ENCODE measurements around the gene TLR9.

The TLR9 gene

DNA sequence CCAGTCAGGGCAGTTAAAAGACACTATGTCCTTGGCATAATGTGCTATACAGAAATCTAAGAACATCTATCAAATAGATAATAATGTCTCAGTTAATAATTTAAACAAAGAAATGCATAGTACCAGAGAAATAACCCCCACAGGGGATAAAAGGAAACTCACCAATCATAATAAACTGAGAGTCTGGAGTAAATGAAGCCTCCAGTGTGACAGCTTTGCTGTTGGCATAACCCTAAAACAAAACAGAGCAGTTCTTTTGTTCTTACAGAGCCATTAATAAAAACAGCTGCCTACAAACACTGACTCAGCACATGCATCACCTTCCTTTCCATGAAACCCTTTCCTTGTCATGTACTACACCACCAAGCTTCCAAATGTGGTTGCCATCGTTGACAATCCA, 33.6 kb upstream of the TLR9 start:
- Histone ChIP-seq H3K9ac (no peak overlapping the region), H3K4me2 (no peak overlapping the region), H4K20me1 (peaks cover 99% of the 10 kb centered on the region), H3K4me1 (peaks cover 19% of the 10 kb centered on the region), H3K36me3 (peaks cover 99% of the 10 kb centered on the region), H3K27ac (no peak overlapping the region), H3K27me3 (no peaks in the 10 kb centered on the region), H3K4me3 (no peak overlapping the region), H3K9me3 (no peaks in the 10 kb centered on the region)
- TF ChIP-seq Cebpa-rat (IDR thresholded peaks at IDR 0.05) = no peak

DNA sequence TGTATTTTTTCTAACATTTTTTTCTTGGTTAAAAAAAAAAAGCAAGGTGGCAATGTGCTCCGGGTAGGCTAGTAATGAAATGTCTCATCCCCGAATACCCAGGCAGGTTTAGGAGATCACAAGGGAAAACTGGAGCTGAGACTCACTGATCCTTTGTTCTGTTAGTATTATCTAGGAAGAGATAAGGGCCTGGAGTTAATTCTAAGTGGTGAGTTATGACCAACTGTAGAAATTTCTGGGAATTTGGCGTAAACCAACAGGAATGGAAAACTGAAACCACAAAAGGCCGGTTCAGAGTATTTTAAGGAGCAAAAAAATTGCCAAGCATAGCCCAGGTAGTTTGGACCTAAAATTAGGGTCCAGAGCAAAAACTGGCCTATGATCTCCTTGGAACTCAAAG, 32.5 kb upstream of the TLR9 start:
- no peak overlapping the region for H3K27ac ChIP-seq
- no peaks in the 10 kb centered on the region for H3K9me3 ChIP-seq
- peaks cover 99% of the 10 kb centered on the region for H4K20me1 ChIP-seq
- H3K4me1 ChIP-seq = peaks cover 30% of the 10 kb centered on the region
- no peaks in the 10 kb centered on the region for H3K27me3 ChIP-seq
- no peak overlapping the region for H3K9ac ChIP-seq
- no peak for TF ChIP-seq Cebpa-rat (IDR thresholded peaks at IDR 0.05)
- no peak overlapping the region for H3K4me2 ChIP-seq
- H3K36me3 ChIP-seq = peaks cover 95% of the 10 kb centered on the region
- H3K4me3 ChIP-seq = no peak overlapping the region

DNA sequence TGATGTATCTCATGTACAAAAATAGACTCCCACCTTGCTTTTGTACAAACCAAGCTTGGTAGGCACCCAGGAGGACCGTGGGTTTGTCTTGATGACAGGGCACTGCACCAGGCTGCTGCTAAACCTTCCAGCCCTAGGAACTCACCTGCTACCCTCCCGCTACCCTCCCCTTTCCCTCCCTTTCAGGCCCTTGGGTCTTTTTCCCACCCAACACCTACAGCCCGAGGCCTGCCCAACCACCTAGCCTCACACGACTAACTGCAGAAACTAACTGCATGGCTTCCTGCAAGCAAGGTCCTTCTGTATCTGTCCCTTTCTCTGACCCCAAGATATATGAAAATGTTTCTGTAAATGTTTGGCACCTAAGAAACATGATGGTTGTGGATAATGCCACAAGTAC, 31.2 kb upstream of the TLR9 start:
- no peak overlapping the region for H3K9ac ChIP-seq
- no peaks in the 10 kb centered on the region for H3K27me3 ChIP-seq
- H3K4me1 ChIP-seq = peaks cover 34% of the 10 kb centered on the region
- no peak for TF ChIP-seq Cebpa-rat (IDR thresholded peaks at IDR 0.05)
- H3K27ac ChIP-seq = no peak overlapping the region
- peaks cover 90% of the 10 kb centered on the region for H3K36me3 ChIP-seq
- peaks cover 89% of the 10 kb centered on the region for H4K20me1 ChIP-seq
- no peaks in the 10 kb centered on the region for H3K9me3 ChIP-seq
- no peak overlapping the region for H3K4me2 ChIP-seq
- no peak overlapping the region for H3K4me3 ChIP-seq

DNA sequence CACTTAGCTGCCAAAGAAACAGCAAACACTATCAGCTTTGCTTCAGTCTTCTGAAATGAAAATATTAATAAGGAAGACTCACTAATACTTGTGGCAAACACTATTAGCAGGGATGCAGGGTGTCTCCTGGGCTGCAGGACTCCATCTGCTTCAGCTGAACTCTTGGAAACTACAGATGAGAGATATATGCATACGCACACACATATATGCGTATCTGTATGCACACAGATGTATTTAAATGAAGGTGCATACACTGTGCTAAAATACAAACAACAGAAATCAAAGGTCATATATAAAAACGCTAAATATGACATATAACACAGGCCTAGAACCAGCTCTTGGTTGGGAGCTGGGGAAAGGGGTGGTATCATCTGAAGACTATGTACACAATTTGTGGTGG, 30.7 kb upstream of the TLR9 start:
- no peak for TF ChIP-seq Cebpa-rat (IDR thresholded peaks at IDR 0.05)
- Histone ChIP-seq H3K9me3 (no peaks in the 10 kb centered on the region), H3K9ac (no peak overlapping the region), H3K27me3 (no peaks in the 10 kb centered on the region), H3K27ac (no peak overlapping the region), H3K4me2 (no peak overlapping the region), H3K4me3 (no peak overlapping the region), H4K20me1 (peaks cover 85% of the 10 kb centered on the region), H3K4me1 (peaks cover 37% of the 10 kb centered on the region), H3K36me3 (peaks cover 90% of the 10 kb centered on the region)

DNA sequence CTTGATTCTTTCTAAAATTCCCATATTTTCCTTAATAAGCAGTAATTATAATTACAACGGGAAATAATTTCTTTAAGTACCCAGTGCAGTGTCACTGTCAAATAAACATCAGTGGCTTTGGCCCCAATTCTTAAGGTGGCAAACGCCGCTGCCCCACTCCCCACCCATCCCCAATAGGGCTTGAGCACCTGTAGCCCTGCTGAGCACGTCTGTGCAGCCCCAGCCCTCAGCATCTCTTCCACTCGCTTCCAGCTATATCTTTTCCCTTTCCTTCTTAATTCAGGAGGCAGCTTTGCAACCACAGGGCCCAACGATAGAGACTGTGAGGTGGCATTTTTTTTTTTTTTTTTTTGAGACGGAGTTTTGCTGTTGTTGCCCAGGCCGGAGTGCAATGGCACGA, 29.2 kb upstream of the TLR9 start:
- Histone ChIP-seq H3K36me3 (peaks cover 90% of the 10 kb centered on the region), H3K4me1 (peaks cover 44% of the 10 kb centered on the region), H3K27ac (no peak overlapping the region), H4K20me1 (peaks cover 78% of the 10 kb centered on the region), H3K9ac (no peak overlapping the region), H3K27me3 (no peaks in the 10 kb centered on the region), H3K9me3 (no peaks in the 10 kb centered on the region), H3K4me3 (no peak overlapping the region), H3K4me2 (peak overlapping the region; percentile 85)
- TF ChIP-seq Cebpa-rat (IDR thresholded peaks at IDR 0.05) = no peak

DNA sequence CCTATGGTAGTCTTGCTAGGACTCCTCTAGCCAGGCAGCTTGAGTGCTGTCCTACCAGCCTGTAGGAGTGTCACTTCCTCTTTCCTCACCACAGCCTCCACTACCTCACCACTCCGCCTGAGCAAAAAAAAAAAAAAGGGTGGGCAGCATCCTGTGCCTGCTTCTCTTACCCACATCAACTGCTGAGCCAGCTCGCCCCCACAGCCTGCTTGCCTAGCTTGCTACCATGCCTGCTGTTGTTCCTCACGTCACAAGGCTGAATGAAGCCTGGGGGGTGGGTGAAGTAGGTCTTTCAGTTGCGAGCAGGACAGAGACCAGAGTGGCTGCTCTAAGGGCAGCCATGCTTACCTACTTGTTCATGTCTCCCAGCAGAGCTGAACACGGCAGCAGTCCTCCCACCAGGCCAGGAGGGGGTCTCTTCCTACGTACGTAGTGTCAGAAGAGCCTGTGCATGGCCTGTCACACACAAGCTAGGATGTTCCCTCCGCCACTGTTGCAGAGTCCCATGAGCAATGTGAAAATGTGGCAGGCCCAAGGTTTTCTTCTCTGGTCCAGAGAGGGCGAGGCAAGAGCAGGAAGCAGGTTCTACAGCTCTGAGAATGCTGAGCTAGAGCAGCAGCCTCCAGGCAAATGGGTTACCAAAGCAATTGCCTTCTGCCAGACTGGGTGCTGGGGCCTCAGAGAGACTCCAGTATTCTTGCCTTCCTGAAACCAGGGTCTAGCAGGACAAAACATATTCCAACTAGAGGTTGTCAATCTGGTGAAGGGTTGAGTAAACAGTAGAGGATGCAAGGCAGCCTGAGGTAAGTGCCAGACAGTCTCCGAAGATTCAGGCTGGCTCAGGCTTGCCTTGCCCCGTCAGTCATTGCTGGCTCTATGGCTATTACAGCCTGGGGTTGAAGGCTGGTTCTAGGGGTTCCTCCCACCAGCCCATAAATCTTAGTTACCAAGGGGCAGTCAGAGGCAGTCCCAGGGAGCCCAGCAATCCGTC, 28.2 kb upstream of the TLR9 start:
- Histone ChIP-seq H3K9me3 (no peaks in the 10 kb centered on the region), H3K4me2 (peak overlapping the region; percentile 85), H3K27me3 (no peaks in the 10 kb centered on the region), H3K9ac (peak overlapping the region; percentile 34), H3K4me1 (peaks cover 44% of the 10 kb centered on the region), H3K27ac (peak overlapping the region; percentile 76), H4K20me1 (peaks cover 76% of the 10 kb centered on the region), H3K36me3 (peaks cover 90% of the 10 kb centered on the region), H3K4me3 (peak overlapping the region; percentile 50)
- TF ChIP-seq Cebpa-rat (IDR thresholded peaks at IDR 0.05) = no peak

DNA sequence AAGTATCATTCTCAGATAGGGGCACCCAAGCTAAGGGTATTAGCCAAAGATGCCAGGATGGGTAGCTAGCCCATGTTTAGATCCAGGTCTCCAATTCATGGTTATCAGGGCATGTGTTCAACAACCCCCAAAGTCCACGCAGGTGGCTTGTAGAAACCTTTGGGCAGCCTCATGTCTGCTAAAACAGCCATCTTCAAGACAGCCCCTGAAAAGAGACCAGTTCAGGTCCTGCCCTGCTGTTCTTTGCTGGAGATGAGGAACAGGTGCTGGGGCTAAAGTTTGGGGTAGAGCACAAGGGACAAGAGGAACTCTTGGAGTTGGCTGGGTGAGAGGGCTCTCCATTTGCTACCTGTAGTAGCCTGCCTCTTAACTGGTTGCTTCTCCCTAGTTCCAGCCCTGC, 24.7 kb upstream of the TLR9 start:
- Histone ChIP-seq H3K9ac (peak overlapping the region; percentile 5; the same call in 1 of the 2 replicates), H3K4me3 (no peak overlapping the region), H3K27me3 (no peaks in the 10 kb centered on the region), H3K4me2 (no peak overlapping the region), H3K36me3 (peaks cover 64% of the 10 kb centered on the region), H3K4me1 (peaks cover 56% of the 10 kb centered on the region), H3K27ac (no peak overlapping the region), H4K20me1 (peaks cover 41% of the 10 kb centered on the region), H3K9me3 (no peaks in the 10 kb centered on the region)
- TF ChIP-seq Cebpa-rat (IDR thresholded peaks at IDR 0.05) = no peak

DNA sequence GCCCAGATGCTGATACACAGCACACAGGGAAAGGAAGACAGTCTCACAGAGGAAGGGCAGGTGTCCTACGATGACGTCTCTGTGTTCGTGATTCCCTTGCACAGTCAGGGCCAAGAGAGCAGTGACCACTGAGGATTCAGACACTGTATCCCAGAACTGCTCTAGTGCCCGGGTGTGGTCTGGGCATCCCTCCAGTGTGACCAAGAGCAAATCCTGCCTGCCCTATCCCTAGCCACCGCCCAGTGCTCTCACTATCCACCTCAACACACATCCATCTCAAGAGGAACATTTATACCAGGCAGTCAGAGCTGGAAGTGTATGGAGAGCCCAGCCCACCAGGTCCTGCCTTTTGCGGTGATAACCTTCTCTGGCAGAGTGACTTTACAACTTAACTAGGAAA, 24.2 kb upstream of the TLR9 start:
- Histone ChIP-seq H3K27me3 (no peaks in the 10 kb centered on the region), H3K9me3 (no peaks in the 10 kb centered on the region), H3K27ac (no peak overlapping the region), H3K4me3 (no peak overlapping the region), H4K20me1 (peaks cover 37% of the 10 kb centered on the region), H3K4me2 (no peak overlapping the region), H3K36me3 (peaks cover 60% of the 10 kb centered on the region), H3K9ac (peak overlapping the region; percentile 5; the same call in 1 of the 2 replicates), H3K4me1 (peaks cover 56% of the 10 kb centered on the region)
- no peak for TF ChIP-seq Cebpa-rat (IDR thresholded peaks at IDR 0.05)

DNA sequence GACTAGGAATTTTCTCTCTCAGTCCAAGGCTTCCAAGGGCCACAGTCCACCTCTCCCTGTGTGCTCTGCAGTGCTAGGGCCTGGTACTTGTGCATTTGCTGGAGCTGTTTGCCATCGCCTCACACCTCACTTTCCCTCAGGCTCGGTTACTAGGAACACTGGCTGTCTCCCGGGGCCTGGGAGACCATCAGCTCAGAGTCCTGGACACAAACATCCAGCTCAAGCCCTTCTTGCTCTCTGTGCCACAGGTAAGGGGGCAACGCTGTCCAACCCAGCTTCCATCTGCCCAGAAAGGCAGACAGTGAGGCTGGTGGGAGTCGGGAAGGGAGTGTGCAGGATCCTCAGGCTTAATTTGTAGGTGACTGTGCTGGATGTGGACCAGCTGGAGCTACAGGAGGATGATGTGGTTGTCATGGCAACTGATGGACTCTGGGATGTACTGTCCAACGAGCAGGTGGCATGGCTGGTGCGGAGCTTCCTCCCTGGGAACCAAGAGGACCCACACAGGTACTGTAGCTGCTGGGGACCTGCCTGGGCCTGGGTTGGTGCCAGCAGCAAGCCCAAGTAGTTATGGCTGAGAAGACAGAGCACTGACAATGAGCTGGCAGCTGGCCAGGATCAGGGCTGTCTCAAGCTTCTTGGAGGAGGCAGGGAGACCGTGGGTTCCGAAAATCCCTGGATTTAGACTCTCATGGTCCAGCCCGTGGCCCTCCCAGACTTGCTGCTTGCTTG, 23.5 kb upstream of the TLR9 start:
- H3K4me2 ChIP-seq = no peak overlapping the region
- peaks cover 56% of the 10 kb centered on the region for H3K4me1 ChIP-seq
- peaks cover 53% of the 10 kb centered on the region for H3K36me3 ChIP-seq
- TF ChIP-seq Cebpa-rat (IDR thresholded peaks at IDR 0.05) = no peak
- H4K20me1 ChIP-seq = peaks cover 30% of the 10 kb centered on the region
- H3K27me3 ChIP-seq = no peaks in the 10 kb centered on the region
- no peak overlapping the region for H3K4me3 ChIP-seq
- no peaks in the 10 kb centered on the region for H3K9me3 ChIP-seq
- H3K9ac ChIP-seq = no peak overlapping the region
- H3K27ac ChIP-seq = no peak overlapping the region

DNA sequence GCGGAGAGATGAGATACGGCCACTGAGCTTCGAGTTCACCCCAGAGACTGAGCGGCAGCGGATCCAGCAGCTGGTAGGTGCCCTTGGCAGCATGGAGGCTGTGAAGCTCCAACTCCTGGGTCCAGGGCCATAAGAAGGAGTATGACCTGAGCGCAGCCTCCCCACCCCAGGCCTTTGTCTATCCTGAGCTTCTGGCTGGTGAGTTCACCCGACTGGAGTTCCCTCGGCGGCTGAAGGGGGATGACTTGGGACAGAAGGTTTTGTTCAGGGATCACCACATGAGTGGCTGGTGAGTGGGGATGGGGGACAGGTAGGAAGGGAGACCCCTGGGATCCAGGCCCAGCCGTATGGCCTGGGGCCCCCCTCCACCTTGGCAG, 22.7 kb upstream of the TLR9 start:
- Histone ChIP-seq H3K27ac (peak overlapping the region; percentile 15; the same call in 1 of the 2 replicates), H3K9ac (no peak overlapping the region)

More for the DNA sequence above, 22.7 kb upstream of the TLR9 start:
- TF ChIP-seq Cebpa-rat (IDR thresholded peaks at IDR 0.05) = no peak
- Histone ChIP-seq H4K20me1 (peaks cover 22% of the 10 kb centered on the region), H3K27me3 (no peaks in the 10 kb centered on the region), H3K4me3 (no peak overlapping the region), H3K4me2 (no peak overlapping the region), H3K4me1 (peaks cover 55% of the 10 kb centered on the region), H3K9me3 (no peaks in the 10 kb centered on the region), H3K36me3 (peaks cover 47% of the 10 kb centered on the region)

Measured in BLaER1 (cell line).